NCI-H446 treated with DMSO at 0.1 percent for 48 hours (cell line): ENCODE results near the gene AAMP.
A peak's percentile ranks its signal among the peaks of the same experiment; 100 is the strongest.
"Not testable (repeated sequence)": the region's sequence is repeated elsewhere in the genome, so short reads cannot be mapped to it uniquely, and the experiment has no call there.

Experiments used
- DNase-seq: peaks from one replicate; lab custom pipeline; 2025; lab: John Stamatoyannopoulos, UW

AAMP gene

GRCh38 chr2:218269900-218270720 lies at the start of gene AAMP, which contains the start of gene PNKD:
Gene AAMP (minus strand): TSS chr2:218270137. CDS start chr2:218270086, 51 bp downstream.
Gene PNKD (plus strand): TSS chr2:218270519. CDS start chr2:218270536, 17 bp downstream.
- peak; percentile 99 for DNase-seq

DNA sequence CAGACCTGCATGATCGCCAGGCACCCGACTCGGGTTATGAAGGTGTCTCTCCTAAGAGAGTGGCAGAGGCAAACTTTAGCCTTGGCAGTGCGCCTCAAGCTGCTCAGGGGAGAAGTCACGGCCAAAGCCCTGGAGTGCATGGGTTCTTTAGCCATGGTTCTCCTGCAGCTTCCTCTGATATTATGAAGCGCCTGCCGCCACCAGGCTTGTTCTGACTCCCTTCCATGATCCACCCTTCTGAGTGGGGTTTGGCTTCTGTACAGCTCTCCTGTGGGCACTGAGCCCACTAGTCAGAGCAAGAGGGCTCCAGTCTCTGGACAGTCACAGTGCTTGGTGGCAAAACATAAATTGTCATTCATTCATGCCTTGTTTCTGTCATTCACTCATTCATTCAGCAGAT lies 48.3 kb upstream of the AAMP start:
- DNase-seq = no peak

- no peak for DNase-seq
Measured at GRCh38 chr2:218317835-218318234, 47.9 kb upstream of the AAMP start.

DNA sequence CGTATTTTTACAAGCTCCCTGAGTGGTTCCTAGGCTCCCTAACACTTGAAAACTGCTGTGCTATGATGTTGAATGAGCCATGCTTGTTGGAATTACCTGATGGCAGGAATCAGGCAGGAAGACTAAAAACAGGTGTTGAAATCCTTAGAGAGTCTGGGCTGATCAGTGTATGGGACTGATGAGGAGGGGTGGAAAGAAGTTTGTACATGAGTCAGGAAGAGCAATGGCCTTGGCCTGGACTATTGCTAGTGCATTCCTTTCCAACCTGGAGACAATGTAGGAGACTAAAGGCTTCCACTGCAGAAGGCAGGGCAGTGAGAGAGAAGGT lies 47.3 kb upstream of the AAMP start:
- no peak for DNase-seq

- DNase-seq = no peak
Measured at GRCh38 chr2:218315397-218315796, 45.5 kb upstream of the AAMP start.

GRCh38 chr2:218314764-218315163 lies 44.8 kb upstream of the AAMP start:
- DNase-seq = not testable (repeated sequence)

DNA sequence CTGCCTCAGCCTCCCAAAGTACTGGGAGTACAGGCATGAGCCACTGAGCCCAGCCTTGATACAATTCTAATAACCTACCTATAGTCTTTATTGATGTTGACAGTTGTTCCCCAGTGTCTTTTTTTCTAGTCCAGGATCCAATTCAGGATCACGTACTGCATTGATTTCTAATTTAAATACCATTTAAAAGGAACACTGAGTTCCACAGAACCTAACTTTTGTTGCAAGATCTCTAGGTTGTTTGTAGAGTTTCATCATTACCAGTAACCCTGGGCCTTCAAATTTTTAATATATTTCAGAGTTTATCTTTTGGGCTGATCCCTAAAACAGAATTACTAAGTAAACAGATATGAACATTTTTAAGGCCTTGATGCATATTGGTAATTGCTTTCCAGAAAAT lies 43.4 kb upstream of the AAMP start:
- no peak for DNase-seq

DNA sequence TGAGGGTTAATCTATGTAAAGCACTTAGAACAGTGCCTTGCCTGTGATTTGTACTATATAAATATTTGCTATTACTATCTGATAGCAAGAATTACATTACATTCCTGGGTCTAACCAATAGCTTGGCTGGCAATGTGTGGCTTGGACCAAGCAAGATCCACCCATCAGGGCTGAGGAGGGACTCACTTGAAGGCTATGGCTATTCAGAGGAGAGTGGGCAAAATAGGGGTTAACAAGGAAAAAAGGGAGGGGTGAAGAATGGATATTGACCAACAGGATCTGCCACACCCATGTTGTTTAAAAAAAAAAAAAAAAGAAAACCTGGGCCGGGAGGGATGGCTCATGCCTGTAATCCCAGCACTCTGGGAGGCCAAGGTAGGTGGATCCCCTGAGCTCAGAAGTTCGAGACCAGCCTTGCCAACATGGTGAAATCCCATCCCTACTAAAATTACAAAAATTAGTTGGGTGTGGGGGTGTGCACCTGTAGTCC lies 42.4 kb upstream of the AAMP start:
- DNase-seq = no peak

DNA sequence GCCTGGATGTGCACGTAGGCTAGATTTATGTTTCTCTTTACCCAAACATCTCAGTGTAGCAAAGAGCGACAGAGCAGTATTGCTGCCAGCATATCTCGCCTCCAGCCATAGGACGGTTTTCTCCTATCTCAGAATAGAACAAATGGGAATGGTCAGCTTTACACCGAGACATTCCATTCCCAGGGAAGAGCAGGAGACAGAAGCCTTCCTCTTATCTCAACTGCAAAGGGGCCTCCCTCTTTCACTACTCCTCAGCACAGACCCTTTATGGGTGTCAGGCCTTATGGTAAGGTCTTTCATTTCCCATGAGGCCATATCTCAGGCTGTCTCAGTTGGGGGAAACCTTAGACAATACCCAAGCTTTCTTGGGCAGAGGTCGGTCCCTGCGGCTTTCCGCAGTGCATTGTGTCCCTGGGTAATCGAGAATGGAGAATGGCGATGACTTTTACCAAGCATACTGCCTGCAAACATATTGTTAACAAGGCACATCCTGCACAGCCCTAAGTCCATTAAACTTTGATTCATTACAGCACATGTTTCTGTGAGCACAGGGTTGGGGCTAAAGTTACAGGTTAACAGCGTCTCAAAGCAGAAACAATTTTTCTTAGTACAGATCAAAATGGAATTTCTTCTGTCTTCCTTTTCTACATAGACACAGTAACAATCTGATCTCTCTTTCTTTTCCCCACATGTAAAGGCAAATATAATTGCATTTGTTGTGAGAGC lies 41.8 kb upstream of the AAMP start:
- DNase-seq = not testable (repeated sequence)

GRCh38 chr2:218310853-218311540 lies 41.1 kb upstream of the AAMP start:
- no peak for DNase-seq

GRCh38 chr2:218307415-218308090 lies 37.6 kb upstream of the AAMP start:
- DNase-seq = no peak

DNA sequence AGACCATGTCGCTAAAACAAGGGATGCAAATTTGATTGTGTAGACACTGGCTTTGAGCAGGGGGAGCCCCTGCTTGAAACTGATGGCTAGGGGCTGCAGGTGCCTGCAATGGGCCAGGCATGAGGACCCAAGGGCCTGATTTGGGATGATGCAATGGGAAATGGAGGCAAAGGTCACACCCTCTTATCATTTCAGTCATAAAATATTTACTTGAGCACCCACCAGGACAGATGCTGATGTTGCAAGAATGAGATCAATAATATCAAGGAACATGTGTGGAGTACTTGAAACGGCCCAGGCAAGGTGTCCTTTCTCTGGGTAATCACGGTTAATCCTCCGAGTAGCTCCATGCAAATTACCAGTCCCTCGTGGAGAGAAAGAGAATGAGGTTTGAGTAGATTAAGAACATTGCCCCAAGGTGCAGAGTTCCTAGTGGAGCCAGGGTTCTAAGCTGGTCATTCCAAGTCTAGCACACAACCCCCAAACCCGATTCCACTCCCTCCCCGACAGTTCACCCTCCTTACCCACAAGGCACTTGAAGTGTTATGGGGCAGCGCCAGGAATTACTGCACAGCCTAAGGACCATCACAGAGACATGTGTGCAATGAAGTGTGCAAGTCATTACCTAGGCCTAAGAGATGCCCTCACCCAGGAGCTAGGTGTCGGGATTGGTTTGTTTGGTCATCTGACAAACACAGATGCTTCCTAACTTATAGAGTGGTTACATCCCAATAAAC lies 36.4 kb upstream of the AAMP start:
- no peak for DNase-seq

DNA sequence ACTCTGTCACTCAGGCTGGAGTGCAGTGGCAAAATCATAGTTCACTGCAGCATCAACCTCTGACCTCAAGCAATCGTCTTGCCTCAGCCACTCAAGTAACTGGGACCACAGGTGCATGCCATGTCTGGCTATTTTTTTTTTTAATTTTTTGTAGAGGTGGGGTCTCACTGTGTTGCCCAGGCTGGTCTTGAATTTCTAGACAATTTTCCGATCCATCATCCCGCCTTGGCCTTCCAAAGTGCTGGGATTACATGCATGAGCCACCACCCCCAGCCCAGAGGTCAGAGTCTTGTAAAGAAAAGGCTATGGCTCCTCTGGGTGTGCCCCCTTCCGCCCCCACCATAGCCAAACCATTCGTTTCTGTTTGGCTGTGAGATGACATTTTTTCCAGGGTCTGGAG lies 35.4 kb upstream of the AAMP start:
- no peak for DNase-seq

DNA sequence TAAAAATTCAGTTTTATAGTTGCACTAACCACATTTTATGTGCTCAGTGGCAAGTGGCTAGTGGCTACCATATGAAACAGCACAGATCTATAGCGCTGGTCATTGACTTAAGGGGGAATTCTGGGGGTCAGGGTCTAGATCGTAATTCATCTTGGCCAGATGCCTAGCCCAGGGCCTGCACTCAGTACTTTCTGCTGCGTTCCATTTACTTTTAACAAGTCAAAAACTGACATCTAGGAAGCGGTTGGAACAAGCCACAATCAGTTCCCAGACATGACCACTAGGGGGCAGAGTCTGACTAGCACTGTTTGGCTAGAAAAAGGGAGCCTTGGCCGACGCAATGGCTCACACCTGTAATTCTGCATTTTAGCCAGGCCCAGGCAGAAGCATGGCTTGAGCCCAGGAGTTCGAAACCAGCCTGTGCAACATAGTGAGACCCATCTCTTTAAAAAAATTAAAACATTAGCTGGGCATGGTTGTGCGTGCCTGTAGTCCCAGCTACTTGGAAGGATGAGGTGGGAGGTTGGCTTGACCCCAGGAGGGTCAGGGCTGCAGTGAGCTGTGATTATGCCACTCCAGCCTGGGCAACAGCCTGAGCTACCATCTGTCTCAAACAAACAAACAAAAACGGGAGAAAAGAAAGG lies 31.4 kb upstream of the AAMP start:
- peak; percentile 43 for DNase-seq

- DNase-seq = no peak
Measured at GRCh38 chr2:218300141-218300540, 30.2 kb upstream of the AAMP start.

DNA sequence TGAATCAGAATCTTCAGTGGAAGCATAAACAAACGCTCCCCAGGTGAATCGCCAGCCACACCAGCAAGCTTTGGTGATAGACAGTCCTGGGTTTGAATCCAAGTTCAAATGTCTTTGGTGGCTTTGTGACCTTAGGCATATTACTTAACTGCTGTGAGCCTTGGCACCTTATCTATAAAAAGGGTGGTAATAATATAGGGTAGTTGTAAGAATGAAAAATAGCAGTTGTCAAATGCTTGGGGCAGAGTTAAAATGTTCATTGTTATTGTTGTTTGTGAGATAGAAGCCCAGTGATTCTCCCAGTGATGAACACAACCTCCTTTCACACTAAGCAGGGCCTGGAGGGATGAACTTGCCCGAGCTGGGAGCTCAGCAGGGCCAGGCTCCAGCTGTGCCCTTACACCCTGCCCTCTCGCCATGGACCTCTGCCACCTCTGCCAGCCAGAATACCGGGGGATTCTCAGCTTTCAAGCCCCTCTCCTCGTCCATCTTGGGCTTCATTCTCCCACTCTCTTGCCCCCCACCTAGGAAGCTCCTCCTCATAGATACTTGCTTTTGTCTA lies 28.5 kb upstream of the AAMP start:
- no peak for DNase-seq

- DNase-seq = no peak
Measured at GRCh38 chr2:218296847-218297246, 26.9 kb upstream of the AAMP start.

DNA sequence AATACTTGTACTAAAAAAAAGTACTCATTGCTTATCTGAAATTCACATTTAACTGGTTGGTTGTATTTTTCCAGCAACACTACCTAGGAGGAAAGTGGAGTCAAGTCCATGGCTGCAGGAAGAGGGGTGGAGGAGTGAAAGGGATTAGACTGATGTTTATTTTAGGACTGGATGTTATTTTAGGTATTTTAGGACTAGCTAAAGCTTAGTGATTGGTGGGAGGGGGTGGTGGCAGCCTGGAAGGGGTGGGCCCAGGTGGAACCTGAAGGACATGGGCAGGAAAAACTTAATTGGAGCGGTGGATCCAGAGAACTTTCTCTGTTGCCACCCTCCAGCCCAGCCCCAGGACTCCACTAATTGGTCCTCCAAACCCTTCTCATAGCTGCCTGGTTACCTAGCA lies 26.3 kb upstream of the AAMP start:
- no peak for DNase-seq

- DNase-seq = no peak
Measured at GRCh38 chr2:218295029-218295428, 25.1 kb upstream of the AAMP start.

DNA sequence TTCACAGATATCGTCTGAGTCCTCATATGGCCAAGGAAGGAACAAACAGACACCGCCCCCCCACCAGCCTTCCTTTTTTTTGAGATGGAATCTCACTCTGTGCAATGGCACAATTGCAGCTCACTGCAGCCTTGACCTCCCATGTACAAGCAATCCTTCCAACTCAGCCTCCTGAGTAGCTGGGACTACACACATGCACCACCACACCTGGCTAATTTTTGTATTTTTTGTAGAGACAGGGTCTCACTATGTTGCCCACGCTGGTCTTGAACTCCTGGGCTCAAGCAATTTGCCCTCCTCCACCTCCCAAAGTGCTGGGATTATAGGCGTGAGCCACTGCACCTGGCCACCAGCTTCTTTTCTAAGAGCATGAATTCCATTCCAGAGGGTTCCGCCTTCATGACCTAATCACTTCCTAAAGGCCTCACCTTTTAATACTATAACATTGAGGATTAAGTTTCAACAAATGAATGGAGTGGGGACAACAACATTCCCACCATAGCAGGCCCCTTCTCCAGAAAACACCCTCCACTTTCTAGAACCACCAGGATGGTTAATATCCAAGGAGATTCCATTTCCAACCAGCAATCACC lies 24.6 kb upstream of the AAMP start:
- no peak for DNase-seq
